Nephron progenitor cell (in vitro differentiated cells): Measurements from ENCODE around the gene PPP2R5A.

ENCODE experiments used
- DNase-seq: peaks from one replicate; pipeline ENCODE4 v3.0.0; 2021
- H3K27ac Mint-ChIP-seq: 2 replicates; pipeline ENCODE4 v1.8.0; 2021; ENCODE audit warnings: mild to moderate bottlenecking, moderate library complexity, mixed read lengths
- H3K27me3 Mint-ChIP-seq: 2 replicates; pipeline ENCODE4 v1.8.0; 2021; ENCODE audit warnings: mild to moderate bottlenecking, low read depth, mixed read lengths; ENCODE audit not compliant: poor library complexity
- H3K36me3 Mint-ChIP-seq: 2 replicates; pipeline ENCODE4 v1.8.0; 2021; ENCODE audit warnings: low read depth, mixed read lengths
- H3K4me1 Mint-ChIP-seq: 2 replicates; pipeline ENCODE4 v1.8.0; 2021; ENCODE audit warnings: mixed read lengths
- H3K4me3 Mint-ChIP-seq: 2 replicates; pipeline ENCODE4 v1.8.0; 2021; ENCODE audit warnings: mild to moderate bottlenecking, moderate library complexity, mixed read lengths
- H3K9me3 Mint-ChIP-seq: 2 replicates; pipeline ENCODE4 v1.8.0; 2021; ENCODE audit warnings: mild to moderate bottlenecking, moderate library complexity, mixed read lengths
- CTCF ChIP-seq: fragments of 200-600 bp; sonication (generic); IDR thresholded peaks from 2 replicates; pipeline ENCODE4 v1.5.0; 2021; ENCODE audit warnings: antibody characterized with exemption

PPP2R5A gene

DNA sequence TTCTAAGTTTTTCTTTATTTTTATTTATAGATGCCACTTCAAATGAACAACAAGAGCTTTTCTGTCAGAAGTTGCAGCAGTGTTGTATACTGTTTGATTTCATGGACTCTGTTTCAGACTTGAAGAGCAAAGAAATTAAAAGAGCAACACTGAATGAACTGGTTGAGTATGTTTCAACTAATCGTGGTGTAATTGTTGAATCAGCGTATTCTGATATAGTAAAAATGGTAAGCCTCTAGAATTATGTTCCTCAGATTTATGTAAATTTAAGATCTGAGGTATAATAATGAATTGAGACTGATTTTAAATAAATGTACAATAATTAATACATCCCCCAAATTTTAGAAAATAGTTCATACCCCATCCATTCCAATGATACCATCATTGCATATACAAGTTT is 43.9 kb downstream of the PPP2R5A start:
- TF ChIP-seq CTCF = no peak
- Mint-ChIP-seq H3K36me3 (peaks cover 44% of the 10 kb centered on the region), H3K9me3 (peaks cover 7% of the 10 kb centered on the region), H3K4me1 (no peaks in the 10 kb centered on the region), H3K27me3 (no peaks in the 10 kb centered on the region), H3K4me3 (no peak overlapping the region), H3K27ac (no peak overlapping the region)
- no peak for DNase-seq

- Mint-ChIP-seq H3K4me3 (no peak overlapping the region), H3K27ac (peak overlapping the region; percentile 51), H3K36me3 (peaks cover 28% of the 10 kb centered on the region), H3K27me3 (no peaks in the 10 kb centered on the region), H3K9me3 (no peaks in the 10 kb centered on the region), H3K4me1 (no peaks in the 10 kb centered on the region)
- TF ChIP-seq CTCF = no peak
- DNase-seq = no peak
Measured at GRCh38 chr1:212341090-212341489, 55.9 kb downstream of the PPP2R5A start.

- no peak for DNase-seq
- H3K4me3 Mint-ChIP-seq = no peak overlapping the region
- H3K4me1 Mint-ChIP-seq = no peaks in the 10 kb centered on the region
- H3K9me3 Mint-ChIP-seq = no peaks in the 10 kb centered on the region
- no peak overlapping the region for H3K27ac Mint-ChIP-seq
- peaks cover 29% of the 10 kb centered on the region for H3K36me3 Mint-ChIP-seq
- no peak for TF ChIP-seq CTCF
- no peaks in the 10 kb centered on the region for H3K27me3 Mint-ChIP-seq
Measured at GRCh38 chr1:212344905-212345304, 59.7 kb downstream of the PPP2R5A start.

DNA sequence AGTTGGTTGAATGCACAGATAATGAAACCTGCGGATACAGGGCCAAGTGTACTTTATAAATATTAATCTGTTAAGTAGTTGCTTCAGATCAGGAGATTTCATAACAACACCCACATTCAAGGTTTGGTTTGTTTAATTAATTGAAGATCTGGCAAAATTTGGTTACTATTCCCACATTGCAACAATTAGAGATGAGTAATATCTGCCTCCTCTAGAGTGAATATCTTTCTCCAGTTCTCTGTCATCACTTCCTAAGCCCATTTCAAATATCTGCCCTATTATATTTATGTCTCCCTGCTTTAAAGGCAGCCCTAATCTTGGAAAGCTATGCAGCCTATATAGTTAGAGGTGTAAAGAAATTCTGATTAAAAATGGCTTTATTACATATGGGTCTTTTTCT is 61.4 kb downstream of the PPP2R5A start:
- H3K9me3 Mint-ChIP-seq = no peaks in the 10 kb centered on the region

DNA sequence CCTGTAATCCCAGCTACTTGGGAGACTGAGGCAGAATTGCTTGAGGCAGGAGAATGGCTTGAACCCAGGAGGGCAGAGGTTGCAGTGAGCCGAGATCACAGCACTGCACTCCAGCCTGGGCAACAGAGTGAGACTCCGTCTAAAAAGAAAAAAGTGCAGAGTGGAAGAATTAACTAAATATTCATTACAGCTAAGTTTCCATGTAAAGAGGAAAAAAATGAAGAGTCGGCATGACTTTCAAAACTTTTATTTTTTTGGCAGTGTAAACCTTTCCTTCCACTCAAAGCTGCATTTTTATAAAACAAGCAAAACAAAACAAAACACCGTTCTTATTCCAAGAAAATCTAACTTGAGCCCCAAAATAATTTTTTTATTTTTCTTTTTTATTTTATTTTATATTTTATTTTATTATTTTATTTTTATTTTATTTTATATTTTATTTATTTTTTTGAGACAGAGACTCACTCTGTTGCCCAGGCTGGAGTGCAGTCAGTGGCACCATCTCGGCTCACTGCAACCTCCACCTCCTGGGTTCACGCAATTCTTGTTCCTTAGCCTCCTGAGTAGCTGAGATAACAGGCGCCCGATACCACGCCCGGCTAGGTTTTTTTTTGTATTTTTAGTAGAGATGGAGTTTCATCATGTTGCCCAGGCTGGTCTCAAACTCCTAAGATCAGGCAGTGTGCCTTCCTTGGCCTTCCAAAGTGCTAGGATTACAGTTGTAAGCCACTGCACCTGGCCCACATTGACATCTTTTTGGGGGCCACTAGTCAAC is 66.6 kb downstream of the PPP2R5A start:
- H3K36me3 Mint-ChIP-seq = peaks cover 44% of the 10 kb centered on the region
- DNase-seq = no peak
- no peaks in the 10 kb centered on the region for H3K9me3 Mint-ChIP-seq
- no peaks in the 10 kb centered on the region for H3K27me3 Mint-ChIP-seq
- no peaks in the 10 kb centered on the region for H3K4me1 Mint-ChIP-seq
- no peak for TF ChIP-seq CTCF
- H3K27ac Mint-ChIP-seq = peak overlapping the region; percentile 45
- H3K4me3 Mint-ChIP-seq = no peak overlapping the region

More for the DNA sequence above, 61.4 kb downstream of the PPP2R5A start:
- DNase-seq = no peak
- no peak for TF ChIP-seq CTCF
- Mint-ChIP-seq H3K27ac (no peak overlapping the region), H3K4me3 (no peak overlapping the region), H3K4me1 (no peaks in the 10 kb centered on the region), H3K36me3 (peaks cover 34% of the 10 kb centered on the region), H3K27me3 (no peaks in the 10 kb centered on the region)

- H3K36me3 Mint-ChIP-seq = peaks cover 48% of the 10 kb centered on the region
- no peaks in the 10 kb centered on the region for H3K9me3 Mint-ChIP-seq
- no peak for DNase-seq
- no peaks in the 10 kb centered on the region for H3K27me3 Mint-ChIP-seq
- H3K4me3 Mint-ChIP-seq = no peak overlapping the region
- peak overlapping the region; percentile 66 for H3K27ac Mint-ChIP-seq
- no peak for TF ChIP-seq CTCF
- no peaks in the 10 kb centered on the region for H3K4me1 Mint-ChIP-seq
Measured at GRCh38 chr1:212353181-212353580, 68.0 kb downstream of the PPP2R5A start.
